ENCODE data around the gene EDDM3A. TPM values are rescaled to one million over a fixed set of nuclear protein-coding genes. Genes with fewer than 3 reads are reported as not detected.

The EDDM3A gene
- total RNA-seq, 4 donors from 2014 or later: not detected

- no peak for TF ChIP-seq POLR2A (IDR thresholded peaks at IDR 0.05)
- no peak for TF ChIP-seq CTCF (IDR thresholded peaks at IDR 0.05)
- no peaks in the 10 kb centered on the region for H3K27me3 ChIP-seq
- H3K27ac ChIP-seq: peak overlapping the region in 3 of 4 donors; percentile 38 to 69 (median 65)
- DNase-seq: no peak
- no peaks in the 10 kb centered on the region for H3K4me1 ChIP-seq
- H3K36me3 ChIP-seq: no peaks in the 10 kb centered on the region
- no peaks in the 10 kb centered on the region for H3K9me3 ChIP-seq
- intact Hi-C loops (cut with DNase I): no loop called here
- peak overlapping the region in 2 of 4 donors; percentile 27 to 50 for H3K4me3 ChIP-seq
- 30 to 35% methylated on average over 4 of the region's 4 CpGs for WGBS, 2 donors
Measured at GRCh38 chr14:20781803-20782202, 36.1 kb downstream of the EDDM3A start.

GRCh38 chr14:20782280-20782890, 36.7 kb downstream of the EDDM3A start:
- intact Hi-C loops (cut with DNase I): no loop called here
- peak overlapping the region in 2 of 4 donors; percentile 27 to 50 for H3K4me3 ChIP-seq
- H3K27me3 ChIP-seq: no peaks in the 10 kb centered on the region
- DNase-seq: no peak
- H3K4me1 ChIP-seq: no peaks in the 10 kb centered on the region
- H3K9me3 ChIP-seq: no peaks in the 10 kb centered on the region
- WGBS, 2 donors: 22 to 28% methylated on average over 5 of the region's 5 CpGs
- H3K36me3 ChIP-seq: no peaks in the 10 kb centered on the region
- H3K27ac ChIP-seq: peak overlapping the region in 3 of 4 donors; percentile 38 to 69 (median 65)
- TF ChIP-seq POLR2A (IDR thresholded peaks at IDR 0.05): peak in 1 of 4 donors; percentile 31
- no peak for TF ChIP-seq CTCF (IDR thresholded peaks at IDR 0.05)

- Histone ChIP-seq H3K4me3 (no peak overlapping the region), H3K27me3 (no peaks in the 10 kb centered on the region), H3K27ac (no peak overlapping the region), H3K36me3 (no peaks in the 10 kb centered on the region), H3K4me1 (no peaks in the 10 kb centered on the region), H3K9me3 (no peaks in the 10 kb centered on the region)
- intact Hi-C loops (cut with DNase I): no loop called here
- TF ChIP-seq CTCF (IDR thresholded peaks at IDR 0.05): no peak
- no peak for TF ChIP-seq POLR2A (IDR thresholded peaks at IDR 0.05)
- 57 to 59% methylated on average over 4 of the region's 4 CpGs for WGBS, 2 donors
- DNase-seq: no peak
Measured at GRCh38 chr14:20787025-20787424, 41.3 kb downstream of the EDDM3A start.

- Histone ChIP-seq H3K27ac (no peak overlapping the region), H3K9me3 (no peaks in the 10 kb centered on the region), H3K27me3 (no peaks in the 10 kb centered on the region), H3K36me3 (no peaks in the 10 kb centered on the region), H3K4me3 (no peak overlapping the region), H3K4me1 (no peaks in the 10 kb centered on the region)
- no peak for TF ChIP-seq CTCF (IDR thresholded peaks at IDR 0.05)
- 52 to 54% methylated on average over 3 of the region's 3 CpGs for WGBS, 2 donors
- intact Hi-C loops (cut with DNase I): no loop called here
- DNase-seq: no peak
Measured at GRCh38 chr14:20789230-20789813, 43.6 kb downstream of the EDDM3A start.

- intact Hi-C loops (cut with DNase I): no loop called here
- no peaks in the 10 kb centered on the region for H3K36me3 ChIP-seq
Measured at GRCh38 chr14:20790464-20791116, 44.9 kb downstream of the EDDM3A start.

More at GRCh38 chr14:20790464-20791116, 44.9 kb downstream of the EDDM3A start:
- H3K4me1 ChIP-seq: no peaks in the 10 kb centered on the region
- no peaks in the 10 kb centered on the region for H3K27me3 ChIP-seq
- TF ChIP-seq CTCF (IDR thresholded peaks at IDR 0.05): no peak
- no peak for TF ChIP-seq POLR2A (IDR thresholded peaks at IDR 0.05)
- H3K4me3 ChIP-seq: no peak overlapping the region
- no peak overlapping the region for H3K27ac ChIP-seq
- WGBS, 2 donors: 77 to 84% methylated on average over 9 to 10 of the region's 13 CpGs
- no peaks in the 10 kb centered on the region for H3K9me3 ChIP-seq
- no peak for DNase-seq
